DLD1 (cell line): ENCODE measurements around the gene TRIP10.
"Not testable (repeated sequence)": the region's sequence is repeated elsewhere in the genome, so short reads cannot be mapped to it uniquely, and the experiment has no call there.

Experiments
- in situ Hi-C: cut with HindIII; loops from 2 replicates; pipeline ENCODE4 v1.10.0; 2017; ENCODE audit warnings: low sequenced_read_pairs

TRIP10 gene

GRCh38 chr19:6767081-6767356, 27.5 kb downstream of the TRIP10 start:
- in situ Hi-C loops, result no loop called here

- in situ Hi-C loops, result no loop called here
Measured at GRCh38 chr19:6767357-6768235, 28.1 kb downstream of the TRIP10 start, which contains the start of gene SH2D3A. Gene SH2D3A, minus strand, starts transcription at chr19:6767435. Its CDS starts 3,687 bp downstream, at chr19:6763748.

- in situ Hi-C loops, result no loop called here
Measured at GRCh38 chr19:6768236-6768785, 28.8 kb downstream of the TRIP10 start.

GRCh38 chr19:6769006-6769619, 29.6 kb downstream of the TRIP10 start:
- in situ Hi-C loops, result no loop called here

- in situ Hi-C loops, result not testable (repeated sequence)
Measured at GRCh38 chr19:6771648-6772027, 32.2 kb downstream of the TRIP10 start.

GRCh38 chr19:6772028-6772865, 32.8 kb downstream of the TRIP10 start, which contains the start of gene VAV1:
Gene VAV1, plus strand, starts transcription at chr19:6772708. Its CDS starts 100 bp downstream, at chr19:6772808.
- in situ Hi-C loops, result no loop called here

- in situ Hi-C loops, result no loop called here
Measured at GRCh38 chr19:6772866-6773322, 33.4 kb downstream of the TRIP10 start.

- in situ Hi-C loops, result no loop called here
Measured at GRCh38 chr19:6773323-6773931, 33.9 kb downstream of the TRIP10 start.

GRCh38 chr19:6774821-6775707, 35.6 kb downstream of the TRIP10 start:
- in situ Hi-C loops, result no loop called here

- in situ Hi-C loops, result not testable (repeated sequence)
Measured at GRCh38 chr19:6776045-6776444, 36.6 kb downstream of the TRIP10 start.

GRCh38 chr19:6776999-6777398, 37.5 kb downstream of the TRIP10 start:
- in situ Hi-C loops, result no loop called here

GRCh38 chr19:6777434-6777833, 38.0 kb downstream of the TRIP10 start:
- in situ Hi-C loops, result no loop called here

GRCh38 chr19:6778386-6778785, 38.9 kb downstream of the TRIP10 start:
- in situ Hi-C loops, result no loop called here

GRCh38 chr19:6779206-6779605, 39.7 kb downstream of the TRIP10 start:
- in situ Hi-C loops, result no loop called here

- in situ Hi-C loops, result no loop called here
Measured at GRCh38 chr19:6787393-6787792, 47.9 kb downstream of the TRIP10 start.

GRCh38 chr19:6788896-6789295, 49.4 kb downstream of the TRIP10 start:
- in situ Hi-C loops, result no loop called here

GRCh38 chr19:6790194-6791128, 51.0 kb downstream of the TRIP10 start:
- in situ Hi-C loops, result no loop called here

GRCh38 chr19:6791237-6791636, 51.8 kb downstream of the TRIP10 start:
- in situ Hi-C loops, result no loop called here

GRCh38 chr19:6793411-6793810, 53.9 kb downstream of the TRIP10 start:
- in situ Hi-C loops, result no loop called here
